HCT116 (cell line): Measurements from ENCODE around the gene PPP1R36. TPM values are rescaled to one million over a fixed set of nuclear protein-coding genes. Genes with fewer than 3 reads are reported as not detected.

Source experiments
- ATAC-seq: fragments of 200-7000 bp; cut with Tn5 transposase; 2 replicates; pipeline ENCODE4 v1.9.1; 2020; ENCODE audit warnings: mild to moderate bottlenecking, moderate library complexity
- BruUV-seq: library from RNA; stranded (reverse); fragments of 400-500 nt; replicated peaks from 2 replicates; lab custom pipeline; 2021; lab: Mats Ljungman, UMichigan
- CTCF ChIA-PET: fragments of 300-600 bp; sonication (Branson Sonifier 250); formaldehyde crosslinking; loops from one replicate; lab custom pipeline; 2021; ENCODE audit warnings: antibody characterized with exemption; lab: Charles Lee
- POLR2A ChIA-PET: fragments of 300-600, 350-600 bp; sonication (Branson Sonifier 250); formaldehyde crosslinking; loops from one replicate; lab custom pipeline; 2021; ENCODE audit warnings: antibody characterized with exemption; lab: Charles Lee
- RAD21 ChIA-PET, 2 experiments: fragments of 300-600 bp; sonication (Branson Sonifier 250); formaldehyde crosslinking; loops; one replicate each; lab custom pipeline; 2023; ENCODE audit warnings: low total read pairs in 2 of 2; ENCODE audit not compliant: uncharacterized antibody in 2 of 2, unreplicated experiment in 2 of 2, low non-redundant PET in 1 of 2; lab: Charles Lee
- DNase-seq: peaks from one replicate; pipeline ENCODE4 v3.0.0-alpha.2; 2010; ENCODE audit warnings: low read depth, low spot score
- H2AFZ ChIP-seq: fragments of 200-600 bp; shearing (Covaris generic), sonication (generic); 2 replicates; pipeline ENCODE4 v1.6.1; 2017; ENCODE audit warnings: low read depth, mixed run types, mixed read lengths, antibody characterized with exemption, low read length; ENCODE audit not compliant: poor library complexity, severe bottlenecking
- H3K27ac ChIP-seq: 2 replicates; pipeline ENCODE4 v1.5.1; 2012; ENCODE audit warnings: low read depth, low read length
- H3K27me3 ChIP-seq: fragments of 200-600 bp; sonication (generic); 2 replicates; pipeline ENCODE4 v1.6.1; 2016; ENCODE audit warnings: mixed run types, low read length, mixed read lengths; ENCODE audit not compliant: insufficient read depth
- H3K36me3 ChIP-seq, 2 experiments: fragments of 200-500 bp in 1 of 2; fragments of 200-600 bp in 1 of 2; sonication (Bioruptor generic) in 1 of 2; sonication (generic) in 1 of 2; 2 replicates each; pipeline versions ENCODE4 v1.5.1 to v1.6.1; 2014 to 2016; ENCODE audit warnings: low read length in 2 of 2, inconsistent platforms in 1 of 2, mixed read lengths in 1 of 2, mixed run types in 1 of 2; ENCODE audit not compliant: insufficient read depth in 2 of 2, control insufficient read depth in 1 of 2
- H3K4me1 ChIP-seq, 2 experiments: fragments of 200-600 bp in 1 of 2; sonication (generic) in 1 of 2; 2 replicates each; pipeline versions ENCODE4 v1.5.1 to v1.6.1; 2012 to 2017; ENCODE audit warnings: low read length in 2 of 2, inconsistent platforms in 1 of 2, mild to moderate bottlenecking in 1 of 2, mixed read lengths in 1 of 2, mixed run types in 1 of 2, moderate library complexity in 1 of 2; ENCODE audit not compliant: insufficient read depth in 2 of 2, control insufficient read depth in 1 of 2
- H3K4me2 ChIP-seq: fragments of 200-600 bp; sonication (generic); 2 replicates; pipeline ENCODE4 v1.6.1; 2017; ENCODE audit warnings: mixed run types, low read length, mixed read lengths
- H3K4me3 ChIP-seq, 2 experiments: fragments of 200-600 bp in 1 of 2; sonication (generic) in 1 of 2; replicated peaks in 1 of 2; 2 replicates each; pipeline ENCODE4 v1.5.1; 2011 to 2016; ENCODE audit warnings: low read length in 2 of 2, control low read depth in 1 of 2, low read depth in 1 of 2, mild to moderate bottlenecking in 1 of 2, mixed read lengths in 1 of 2, mixed run types in 1 of 2
- H3K79me2 ChIP-seq: fragments of 200-600 bp; sonication (generic); 2 replicates; pipeline ENCODE4 v1.6.1; 2017; ENCODE audit warnings: mild to moderate bottlenecking, mixed run types, low read length, moderate library complexity, mixed read lengths; ENCODE audit not compliant: insufficient read depth
- H3K9ac ChIP-seq: fragments of 200-600 bp; sonication (generic); 2 replicates; pipeline ENCODE4 v1.6.1; 2016; ENCODE audit warnings: low read length, mixed read lengths
- H3K9me2 ChIP-seq: fragments of 200-600 bp; sonication (generic), shearing (Covaris generic); 2 replicates; pipeline ENCODE4 v1.6.1; 2017; ENCODE audit warnings: mixed run types, mild to moderate bottlenecking, moderate library complexity; ENCODE audit not compliant: insufficient read depth
- H3K9me3 ChIP-seq, 2 experiments: fragments of 200-500 bp in 1 of 2; fragments of 200-600 bp in 1 of 2; sonication (Bioruptor generic) in 1 of 2; sonication (generic) in 1 of 2; 2 replicates each; pipeline ENCODE4 v1.6.1; 2014 to 2017; ENCODE audit warnings: low read length in 2 of 2, mixed read lengths in 2 of 2, inconsistent platforms in 1 of 2, low read depth in 1 of 2, mild to moderate bottlenecking in 1 of 2, mixed run types in 1 of 2, moderate library complexity in 1 of 2; ENCODE audit not compliant: control insufficient read depth in 1 of 2, insufficient read depth in 1 of 2
- H4K20me1 ChIP-seq: fragments of 200-600 bp; sonication (generic), shearing (Covaris generic); 2 replicates; pipeline ENCODE4 v1.6.1; 2017; ENCODE audit warnings: mixed run types, mild to moderate bottlenecking, moderate library complexity; ENCODE audit not compliant: insufficient read depth
- EGR1 ChIP-seq: IDR thresholded peaks from 2 replicates; pipeline ENCODE4 v1.6.1; 2012; ENCODE audit warnings: low read depth
- ELF1 ChIP-seq: IDR thresholded peaks from 2 replicates; pipeline ENCODE4 v1.6.1; 2012; ENCODE audit warnings: low read depth, borderline replicate concordance
- EZH2 ChIP-seq: fragments of 200-600 bp; sonication (generic); IDR thresholded peaks from 2 replicates; pipeline ENCODE4 v1.6.1; 2017; ENCODE audit warnings: antibody characterized with exemption, mixed run types
- JUND ChIP-seq: IDR thresholded peaks from 2 replicates; pipeline ENCODE4 v1.6.1; 2012
- POLR2AphosphoS5 ChIP-seq: IDR thresholded peaks from 2 replicates; pipeline ENCODE4 v1.6.1; 2011; ENCODE audit warnings: mild to moderate bottlenecking, low read depth, low read length, moderate library complexity
- RAD21 ChIP-seq: IDR thresholded peaks from 2 replicates; pipeline ENCODE4 v1.6.1; 2012; ENCODE audit warnings: low read depth, mild to moderate bottlenecking
- SIN3A ChIP-seq: IDR thresholded peaks from 2 replicates; pipeline ENCODE4 v1.6.1; 2012; ENCODE audit warnings: low read depth
- SP1 ChIP-seq: IDR thresholded peaks from 2 replicates; pipeline ENCODE4 v1.6.1; 2012; ENCODE audit warnings: low read depth
- SRF ChIP-seq: IDR thresholded peaks from 2 replicates; pipeline ENCODE4 v1.6.1; 2012; ENCODE audit warnings: low read depth
- TCF7L2 ChIP-seq: IDR thresholded peaks from 2 replicates; pipeline ENCODE4 v1.7.0; 2011; ENCODE audit warnings: borderline replicate concordance, inconsistent platforms; ENCODE audit not compliant: insufficient read depth, insufficient read length; ENCODE audit errors: extremely low read depth
- YY1 ChIP-seq: IDR thresholded peaks from 2 replicates; pipeline ENCODE4 v1.6.1; 2011; ENCODE audit warnings: low read length, low read depth, moderate library complexity, mild to moderate bottlenecking; ENCODE audit not compliant: insufficient replicate concordance; ENCODE audit errors: extremely low read depth
- ZNF274 ChIP-seq: fragments of 200-500 bp; sonication (Bioruptor generic); IDR thresholded peaks from 2 replicates; pipeline ENCODE4 v1.6.1; 2014; ENCODE audit warnings: mild to moderate bottlenecking, low read depth, low read length, inconsistent platforms
- intact Hi-C: fragments of 100-400 bp; cut with micrococcal nuclease; formaldehyde crosslinking; loops from 2 replicates; pipeline ENCODE4 v1.10.0; 2022
- total RNA-seq: library from RNA; stranded (reverse); gene quantifications from one replicate; pipeline ENCODE4 v1.2.1, GENCODE V29; 2021; ENCODE audit not compliant: unreplicated experiment
- TF ChIP-seq, protein P1 (sequence below): IDR thresholded peaks from 2 replicates; pipeline ENCODE4 v1.6.1; 2012
- TF ChIP-seq, protein P2 (sequence below): IDR thresholded peaks from 2 replicates; pipeline ENCODE4 v1.6.1; 2012; ENCODE audit warnings: low read depth
- TF ChIP-seq, protein P3 (sequence below), 3 experiments: fragments of 200-600 bp in 1 of 3; sonication (generic) in 1 of 3; IDR thresholded peaks in 2 of 3; conservative IDR thresholded peaks in 1 of 3; 2 replicates each; pipeline ENCODE4 v1.5.1; 2012 to 2017; ENCODE audit warnings: low read depth in 2 of 3, low read length in 2 of 3, antibody characterized with exemption in 1 of 3, borderline replicate concordance in 1 of 3, control low read depth in 1 of 3, mild to moderate bottlenecking in 1 of 3, mixed read lengths in 1 of 3, mixed run types in 1 of 3, moderate library complexity in 1 of 3; ENCODE audit not compliant: insufficient read depth in 1 of 3
- TF ChIP-seq, protein P4 (sequence below): IDR thresholded peaks from 2 replicates; pipeline ENCODE4 v1.6.1; 2012

Gene PPP1R36
- total RNA-seq, 1 experiment from 2014 or later: 0.47 TPM

DNA sequence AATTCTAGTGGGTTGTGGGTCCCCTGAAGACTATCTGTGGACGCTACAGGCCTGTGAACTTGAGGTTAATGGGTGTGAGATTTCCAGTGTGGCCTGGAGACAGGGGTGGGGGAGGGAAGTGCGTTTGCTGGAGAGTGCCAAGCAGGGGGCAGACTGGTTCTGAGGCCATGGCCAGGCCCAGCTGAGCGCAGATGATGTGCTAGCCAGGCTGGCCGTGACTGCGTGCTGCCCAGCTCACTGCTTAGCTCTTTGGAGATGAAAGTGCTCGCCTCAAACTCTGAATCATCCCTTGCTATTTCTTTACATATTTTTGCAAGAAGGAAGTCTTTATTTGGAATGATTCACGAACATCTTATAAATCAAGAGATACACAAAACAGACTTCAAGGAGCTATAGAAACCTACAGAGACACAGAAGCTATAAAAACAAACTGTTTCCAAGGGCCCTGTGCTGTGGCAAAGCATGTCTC lies 79.2 kb downstream of the PPP1R36 start:
- no peak overlapping the region for H3K9ac ChIP-seq
- H3K79me2 ChIP-seq: no peaks in the 10 kb centered on the region
- RAD21 ChIA-PET: no interaction called here
- no peaks in the 10 kb centered on the region; the same call in 1 of the 2 replicates for H3K9me2 ChIP-seq
- H2AFZ ChIP-seq: no peak overlapping the region
- BruUV-seq: no TSS peak
- no peaks in the 10 kb centered on the region for H3K4me1 ChIP-seq
- no peak overlapping the region for H3K4me2 ChIP-seq
- no peaks in the 10 kb centered on the region for H3K36me3 ChIP-seq
- H3K4me3 ChIP-seq: no peak overlapping the region
- CTCF ChIA-PET: interaction anchor here (1.4 kb wide), 1 partner anchor 263 kb away, joined by 4 read pairs; no protein-coding TSS in a partner anchor
- POLR2A ChIA-PET: interaction anchor here (0.6 kb wide), 1 partner anchor 241 kb away, joined by 9 read pairs; the partner anchor contains the start of gene MTHFD1
- H3K27me3 ChIP-seq: no peaks in the 10 kb centered on the region
- H4K20me1 ChIP-seq: no peaks in the 10 kb centered on the region
- H3K9me3 ChIP-seq: no peaks in the 10 kb centered on the region
- TF ChIP-seq, protein P1, sequence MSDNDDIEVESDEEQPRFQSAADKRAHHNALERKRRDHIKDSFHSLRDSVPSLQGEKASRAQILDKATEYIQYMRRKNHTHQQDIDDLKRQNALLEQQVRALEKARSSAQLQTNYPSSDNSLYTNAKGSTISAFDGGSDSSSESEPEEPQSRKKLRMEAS: no peak
- TF ChIP-seq JUND (no peak), ELF1 (no peak), ZNF274 (no peak), EGR1 (no peak), EZH2 (no peak), RAD21 (no peak), POLR2AphosphoS5 (no peak), SRF (no peak), SP1 (no peak), SIN3A (no peak), YY1 (no peak), TCF7L2 (no peak)
- TF ChIP-seq, protein P2, sequence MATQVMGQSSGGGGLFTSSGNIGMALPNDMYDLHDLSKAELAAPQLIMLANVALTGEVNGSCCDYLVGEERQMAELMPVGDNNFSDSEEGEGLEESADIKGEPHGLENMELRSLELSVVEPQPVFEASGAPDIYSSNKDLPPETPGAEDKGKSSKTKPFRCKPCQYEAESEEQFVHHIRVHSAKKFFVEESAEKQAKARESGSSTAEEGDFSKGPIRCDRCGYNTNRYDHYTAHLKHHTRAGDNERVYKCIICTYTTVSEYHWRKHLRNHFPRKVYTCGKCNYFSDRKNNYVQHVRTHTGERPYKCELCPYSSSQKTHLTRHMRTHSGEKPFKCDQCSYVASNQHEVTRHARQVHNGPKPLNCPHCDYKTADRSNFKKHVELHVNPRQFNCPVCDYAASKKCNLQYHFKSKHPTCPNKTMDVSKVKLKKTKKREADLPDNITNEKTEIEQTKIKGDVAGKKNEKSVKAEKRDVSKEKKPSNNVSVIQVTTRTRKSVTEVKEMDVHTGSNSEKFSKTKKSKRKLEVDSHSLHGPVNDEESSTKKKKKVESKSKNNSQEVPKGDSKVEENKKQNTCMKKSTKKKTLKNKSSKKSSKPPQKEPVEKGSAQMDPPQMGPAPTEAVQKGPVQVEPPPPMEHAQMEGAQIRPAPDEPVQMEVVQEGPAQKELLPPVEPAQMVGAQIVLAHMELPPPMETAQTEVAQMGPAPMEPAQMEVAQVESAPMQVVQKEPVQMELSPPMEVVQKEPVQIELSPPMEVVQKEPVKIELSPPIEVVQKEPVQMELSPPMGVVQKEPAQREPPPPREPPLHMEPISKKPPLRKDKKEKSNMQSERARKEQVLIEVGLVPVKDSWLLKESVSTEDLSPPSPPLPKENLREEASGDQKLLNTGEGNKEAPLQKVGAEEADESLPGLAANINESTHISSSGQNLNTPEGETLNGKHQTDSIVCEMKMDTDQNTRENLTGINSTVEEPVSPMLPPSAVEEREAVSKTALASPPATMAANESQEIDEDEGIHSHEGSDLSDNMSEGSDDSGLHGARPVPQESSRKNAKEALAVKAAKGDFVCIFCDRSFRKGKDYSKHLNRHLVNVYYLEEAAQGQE: no peak
- TF ChIP-seq, protein P3, sequence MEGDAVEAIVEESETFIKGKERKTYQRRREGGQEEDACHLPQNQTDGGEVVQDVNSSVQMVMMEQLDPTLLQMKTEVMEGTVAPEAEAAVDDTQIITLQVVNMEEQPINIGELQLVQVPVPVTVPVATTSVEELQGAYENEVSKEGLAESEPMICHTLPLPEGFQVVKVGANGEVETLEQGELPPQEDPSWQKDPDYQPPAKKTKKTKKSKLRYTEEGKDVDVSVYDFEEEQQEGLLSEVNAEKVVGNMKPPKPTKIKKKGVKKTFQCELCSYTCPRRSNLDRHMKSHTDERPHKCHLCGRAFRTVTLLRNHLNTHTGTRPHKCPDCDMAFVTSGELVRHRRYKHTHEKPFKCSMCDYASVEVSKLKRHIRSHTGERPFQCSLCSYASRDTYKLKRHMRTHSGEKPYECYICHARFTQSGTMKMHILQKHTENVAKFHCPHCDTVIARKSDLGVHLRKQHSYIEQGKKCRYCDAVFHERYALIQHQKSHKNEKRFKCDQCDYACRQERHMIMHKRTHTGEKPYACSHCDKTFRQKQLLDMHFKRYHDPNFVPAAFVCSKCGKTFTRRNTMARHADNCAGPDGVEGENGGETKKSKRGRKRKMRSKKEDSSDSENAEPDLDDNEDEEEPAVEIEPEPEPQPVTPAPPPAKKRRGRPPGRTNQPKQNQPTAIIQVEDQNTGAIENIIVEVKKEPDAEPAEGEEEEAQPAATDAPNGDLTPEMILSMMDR (IDR thresholded peaks at IDR 0.05 in 2 of 3, conservative IDR thresholded peaks at IDR 0.05 in 1 of 3; ENCODE audit: borderline replicate concordance in 1 of 3, insufficient read depth in 1 of 3, low read depth in 2 of 3, low read length in 2 of 3): no peak
- TF ChIP-seq, protein P4, sequence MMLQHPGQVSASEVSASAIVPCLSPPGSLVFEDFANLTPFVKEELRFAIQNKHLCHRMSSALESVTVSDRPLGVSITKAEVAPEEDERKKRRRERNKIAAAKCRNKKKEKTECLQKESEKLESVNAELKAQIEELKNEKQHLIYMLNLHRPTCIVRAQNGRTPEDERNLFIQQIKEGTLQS: no peak
- no peak overlapping the region for H3K27ac ChIP-seq
- no peak for ATAC-seq
- intact Hi-C loops: no loop called here
- no peak for DNase-seq
